Nephron (organoid): ENCODE measurements around the gene KRTAP5-3.

ENCODE experiments used
- H3K27ac Mint-ChIP-seq, 3 experiments: 2 replicates each; pipeline ENCODE4 v1.8.0; 2020; ENCODE audit warnings: mixed read lengths in 3 of 3, mild to moderate bottlenecking in 2 of 3, moderate library complexity in 1 of 3
- H3K27me3 Mint-ChIP-seq: 2 replicates; pipeline ENCODE4 v1.8.0; 2021; ENCODE audit warnings: low read depth, mild to moderate bottlenecking, moderate library complexity, mixed read lengths
- H3K36me3 Mint-ChIP-seq: 2 replicates; pipeline ENCODE4 v1.8.0; 2020; ENCODE audit warnings: low read depth, mixed read lengths
- H3K4me1 Mint-ChIP-seq: 2 replicates; pipeline ENCODE4 v1.8.0; 2020; ENCODE audit warnings: mixed read lengths
- H3K4me3 Mint-ChIP-seq, 3 experiments: 2 replicates each; pipeline ENCODE4 v1.8.0; 2020; ENCODE audit warnings: mild to moderate bottlenecking in 3 of 3, mixed read lengths in 3 of 3, moderate library complexity in 2 of 3
- H3K9me3 Mint-ChIP-seq: 2 replicates; pipeline ENCODE4 v1.8.0; 2020; ENCODE audit warnings: mixed read lengths
- TF ChIP-seq, protein P1 (sequence below), 3 experiments: fragments of 200-600 bp; sonication (generic); IDR thresholded peaks; one replicate each; pipeline ENCODE4 v1.5.0; 2021; ENCODE audit warnings: antibody characterized with exemption in 3 of 3; ENCODE audit not compliant: unreplicated experiment in 3 of 3

KRTAP5-3 gene

DNA sequence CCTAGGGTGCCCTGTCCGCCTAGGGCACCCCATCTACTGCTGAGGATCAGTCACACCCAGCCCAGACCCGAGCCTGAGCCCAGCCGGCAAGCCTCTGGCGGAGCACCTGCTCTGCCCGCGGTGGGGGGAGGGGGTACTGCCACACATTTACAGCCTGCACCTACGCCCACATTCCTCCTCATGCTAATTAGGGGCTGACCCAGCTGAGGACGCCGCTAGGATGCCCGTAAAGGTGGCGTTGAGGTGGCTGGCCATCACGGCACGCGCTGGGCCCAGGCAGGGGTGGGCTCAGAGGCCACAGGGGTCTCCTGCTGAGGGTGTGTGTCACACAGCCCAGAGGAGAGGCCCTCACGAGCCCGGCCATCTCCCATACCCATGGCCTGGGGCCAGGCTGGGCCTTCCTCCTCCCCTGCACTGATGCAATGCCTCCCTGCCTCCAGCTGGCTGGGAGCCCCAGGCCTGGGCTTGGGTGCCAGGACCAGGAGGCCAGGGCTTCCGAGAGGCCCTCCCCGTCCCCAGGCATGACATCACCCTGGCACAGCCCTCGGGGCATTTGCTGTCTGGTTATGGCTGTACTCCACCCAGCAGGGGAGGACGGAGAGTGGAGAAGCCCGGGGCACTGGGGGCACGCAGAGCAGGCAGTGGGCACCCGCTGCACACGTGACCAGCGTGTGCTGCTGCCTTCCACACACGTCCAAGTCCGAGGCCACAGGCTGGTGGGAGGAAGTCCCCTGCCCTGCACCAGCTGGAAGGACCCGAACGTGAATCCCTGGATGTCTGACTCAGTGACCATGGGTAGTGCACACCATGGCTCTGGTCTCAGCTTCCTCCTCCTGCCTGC lies 48.9 kb downstream of the KRTAP5-3 start:
- Mint-ChIP-seq H3K9me3 (no peaks in the 10 kb centered on the region), H3K4me3 (no peak overlapping the region), H3K4me1 (no peaks in the 10 kb centered on the region), H3K27me3 (peaks cover 58% of the 10 kb centered on the region), H3K27ac (no peak overlapping the region), H3K36me3 (no peaks in the 10 kb centered on the region)
- TF ChIP-seq, protein P1, sequence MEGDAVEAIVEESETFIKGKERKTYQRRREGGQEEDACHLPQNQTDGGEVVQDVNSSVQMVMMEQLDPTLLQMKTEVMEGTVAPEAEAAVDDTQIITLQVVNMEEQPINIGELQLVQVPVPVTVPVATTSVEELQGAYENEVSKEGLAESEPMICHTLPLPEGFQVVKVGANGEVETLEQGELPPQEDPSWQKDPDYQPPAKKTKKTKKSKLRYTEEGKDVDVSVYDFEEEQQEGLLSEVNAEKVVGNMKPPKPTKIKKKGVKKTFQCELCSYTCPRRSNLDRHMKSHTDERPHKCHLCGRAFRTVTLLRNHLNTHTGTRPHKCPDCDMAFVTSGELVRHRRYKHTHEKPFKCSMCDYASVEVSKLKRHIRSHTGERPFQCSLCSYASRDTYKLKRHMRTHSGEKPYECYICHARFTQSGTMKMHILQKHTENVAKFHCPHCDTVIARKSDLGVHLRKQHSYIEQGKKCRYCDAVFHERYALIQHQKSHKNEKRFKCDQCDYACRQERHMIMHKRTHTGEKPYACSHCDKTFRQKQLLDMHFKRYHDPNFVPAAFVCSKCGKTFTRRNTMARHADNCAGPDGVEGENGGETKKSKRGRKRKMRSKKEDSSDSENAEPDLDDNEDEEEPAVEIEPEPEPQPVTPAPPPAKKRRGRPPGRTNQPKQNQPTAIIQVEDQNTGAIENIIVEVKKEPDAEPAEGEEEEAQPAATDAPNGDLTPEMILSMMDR (IDR thresholded peaks at IDR 0.05; ENCODE audit: unreplicated experiment in 3 of 3) = no peak

DNA sequence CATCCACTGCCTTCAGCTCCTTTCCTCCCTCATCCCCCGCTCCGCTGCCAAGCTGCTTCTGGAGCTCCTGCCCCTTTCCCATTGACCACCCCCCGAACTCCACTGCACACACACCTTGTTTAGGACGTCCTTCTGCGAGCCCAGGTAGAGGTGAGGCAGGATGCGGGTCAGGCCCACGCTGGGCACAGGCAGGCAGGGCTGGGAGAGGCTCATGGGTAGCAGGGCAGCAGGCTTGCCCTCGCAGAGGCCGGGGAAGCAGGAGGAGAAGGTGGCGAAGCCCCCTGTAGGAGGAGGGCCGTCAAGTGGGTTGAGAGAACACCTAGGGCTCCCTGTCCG lies 49.5 kb downstream of the KRTAP5-3 start:
- H3K36me3 Mint-ChIP-seq = no peaks in the 10 kb centered on the region
- H3K9me3 Mint-ChIP-seq = no peaks in the 10 kb centered on the region
- H3K27ac Mint-ChIP-seq = no peak overlapping the region

DNA sequence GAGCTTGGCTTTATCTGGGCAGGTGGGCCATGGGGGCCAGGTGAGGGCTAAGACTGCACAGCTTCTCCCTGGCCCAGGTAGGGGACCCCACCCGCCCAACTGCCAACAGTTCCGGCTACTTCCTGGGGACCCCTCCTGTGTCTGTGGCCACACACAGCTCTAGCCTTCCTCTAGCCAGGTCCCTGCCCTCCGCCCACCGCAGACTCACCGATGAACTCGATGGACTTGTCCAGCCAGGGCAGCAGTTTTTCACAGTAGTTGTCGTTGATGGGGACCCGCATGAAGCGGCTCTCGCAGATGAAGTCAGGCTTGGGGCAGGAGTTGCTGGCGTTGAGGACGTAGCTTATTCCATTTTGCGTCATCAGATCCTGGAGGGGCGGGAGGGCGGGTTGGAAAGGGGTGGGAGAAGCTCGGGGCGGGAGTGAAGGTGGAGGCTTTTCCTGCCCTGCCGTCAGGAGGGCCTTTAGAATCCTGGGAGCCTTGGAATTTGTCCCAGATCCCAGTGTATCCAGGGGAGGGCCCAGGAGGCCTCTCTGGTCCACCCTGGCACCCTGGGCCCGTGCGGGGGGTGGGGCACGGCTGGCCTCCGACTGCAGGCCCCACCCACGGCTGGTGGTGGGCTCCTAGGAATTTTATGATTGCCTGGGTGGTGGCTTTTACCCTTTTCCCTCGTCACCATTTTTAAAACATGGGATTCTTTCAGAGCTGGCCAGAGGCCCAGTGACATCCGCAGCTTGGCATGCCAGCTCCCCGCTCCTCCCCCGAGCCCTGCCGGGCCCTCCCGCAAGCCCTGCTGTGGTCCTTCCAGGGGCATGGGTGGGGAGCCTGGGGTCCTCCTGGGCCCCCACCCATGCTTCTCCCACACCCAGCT lies 50.1 kb downstream of the KRTAP5-3 start:
- Mint-ChIP-seq H3K27ac (no peak overlapping the region), H3K4me1 (no peaks in the 10 kb centered on the region), H3K27me3 (peaks cover 69% of the 10 kb centered on the region), H3K4me3 (no peak overlapping the region), H3K9me3 (no peaks in the 10 kb centered on the region), H3K36me3 (no peaks in the 10 kb centered on the region)
- TF ChIP-seq, protein P1 (IDR thresholded peaks at IDR 0.05; ENCODE audit: unreplicated experiment in 3 of 3) = no peak

More for the DNA sequence above, 49.5 kb downstream of the KRTAP5-3 start:
- Mint-ChIP-seq H3K27me3 (peaks cover 64% of the 10 kb centered on the region), H3K4me1 (no peaks in the 10 kb centered on the region), H3K4me3 (no peak overlapping the region)
- TF ChIP-seq, protein P1 (IDR thresholded peaks at IDR 0.05; ENCODE audit: unreplicated experiment in 3 of 3) = no peak
